Suprapubic skin (tissue), 3 donors: ENCODE data around the gene GXYLT2.

Experiments
- CTCF ChIP-seq, 2 donors: fragments of 200-600 bp in 1 of 2; fragments of 450-650 bp in 1 of 2; sonication (generic) in 1 of 2; IDR thresholded peaks; one replicate each; pipeline ENCODE4 v1.5.1; 2016 to 2019; ENCODE audit warnings: antibody characterized with exemption in 2 of 2, mild to moderate bottlenecking in 1 of 2, moderate library complexity in 1 of 2
- POLR2A ChIP-seq, 2 donors: fragments of 450-650 bp; IDR thresholded peaks; one replicate each; pipeline ENCODE4 v1.6.1; 2017; ENCODE audit warnings: antibody characterized with exemption in 2 of 2, mild to moderate bottlenecking in 2 of 2, moderate library complexity in 2 of 2

GRCh38 chr3:73009008-73009407 lies 121.2 kb downstream of the GXYLT2 start:
- TF ChIP-seq CTCF (IDR thresholded peaks at IDR 0.05) = no peak
- no peak for TF ChIP-seq POLR2A (IDR thresholded peaks at IDR 0.05)
